ENCODE results near the gene ITGA5. TPM values are rescaled to one million over a fixed set of nuclear protein-coding genes. Genes with fewer than 3 reads are reported as not detected.

Gene ITGA5
- total and polyA plus RNA-seq, 9 of the 15 experiments (the other 6 are each of a cell fraction or from before 2014, with no cell fraction given), result 9.1 to 82.1 (median 47.4) TPM

GRCh38 chr12:54368709-54369596 lies 50.1 kb downstream of the ITGA5 start (continued):
- TF ChIP-seq, protein P1, sequence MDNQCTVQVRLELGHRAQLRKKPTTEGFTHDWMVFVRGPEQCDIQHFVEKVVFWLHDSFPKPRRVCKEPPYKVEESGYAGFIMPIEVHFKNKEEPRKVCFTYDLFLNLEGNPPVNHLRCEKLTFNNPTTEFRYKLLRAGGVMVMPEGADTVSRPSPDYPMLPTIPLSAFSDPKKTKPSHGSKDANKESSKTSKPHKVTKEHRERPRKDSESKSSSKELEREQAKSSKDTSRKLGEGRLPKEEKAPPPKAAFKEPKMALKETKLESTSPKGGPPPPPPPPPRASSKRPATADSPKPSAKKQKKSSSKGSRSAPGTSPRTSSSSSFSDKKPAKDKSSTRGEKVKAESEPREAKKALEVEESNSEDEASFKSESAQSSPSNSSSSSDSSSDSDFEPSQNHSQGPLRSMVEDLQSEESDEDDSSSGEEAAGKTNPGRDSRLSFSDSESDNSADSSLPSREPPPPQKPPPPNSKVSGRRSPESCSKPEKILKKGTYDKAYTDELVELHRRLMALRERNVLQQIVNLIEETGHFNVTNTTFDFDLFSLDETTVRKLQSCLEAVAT (IDR thresholded peaks at IDR 0.05), result peak in 1 of 2 experiments; percentile 47; a peak in 1 of 4 replicates
- TF ChIP-seq E2F3 (CRISPR knock-in tag; IDR thresholded peaks at IDR 0.05) (no peak), ZNF699 (CRISPR knock-in tag; IDR thresholded peaks at IDR 0.05; ENCODE audit: insufficient replicate concordance) (no peak), HCFC1 (IDR thresholded peaks at IDR 0.05; ENCODE audit: low read depth, low read length) (peak; percentile 18; the same call in 1 of the 2 replicates), KDM1A (IDR thresholded peaks at IDR 0.05) (peak in 1 of 2 experiments; percentile 80; a peak in 1 of 4 replicates), RB1 (IDR thresholded peaks at IDR 0.05; ENCODE audit: low read depth) (peak; percentile 48), LARP7 (IDR thresholded peaks at IDR 0.05) (0 out of 2 replicates have a peak, but pooled peaks have one; percentile 31), STAG1 (CRISPR knock-in tag; IDR thresholded peaks at IDR 0.05; ENCODE audit: borderline replicate concordance) (peak; percentile 92), FOXK2 (conservative IDR thresholded peaks at IDR 0.05 in 1 of 2, IDR thresholded peaks at IDR 0.05 in 1 of 2; ENCODE audit: low read depth in 2 of 2) (peak; percentile 44 to 98; a peak in 3 of 4 replicates), TEAD1 (CRISPR knock-in tag; IDR thresholded peaks at IDR 0.05) (peak in 1 of 2 experiments; percentile 48; a peak in 2 of 4 replicates), ELF2 (CRISPR knock-in tag; IDR thresholded peaks at IDR 0.05) (peak; percentile 75), HBP1 (CRISPR knock-in tag; IDR thresholded peaks at IDR 0.05) (0 out of 2 replicates have a peak, but pooled peaks have one; percentile 66), NFRKB (IDR thresholded peaks at IDR 0.05; ENCODE audit: low read depth) (0 out of 2 replicates have a peak, but pooled peaks have one; percentile 30), NCOA4 (IDR thresholded peaks at IDR 0.05; ENCODE audit: partially characterized antibody) (no peak), TARDBP (IDR thresholded peaks at IDR 0.05) (no peak), YBX1 (IDR thresholded peaks at IDR 0.05) (no peak), PHF8 (IDR thresholded peaks at IDR 0.05; ENCODE audit: borderline replicate concordance, low read length) (peak; percentile 9; the same call in 1 of the 2 replicates), ZNF511 (CRISPR knock-in tag; IDR thresholded peaks at IDR 0.05) (0 out of 2 replicates have a peak, but pooled peaks have one; percentile 70), JUND (IDR thresholded peaks at IDR 0.05; ENCODE audit: borderline replicate concordance, low read depth, low read length) (peak; percentile 48), JUND (tag; IDR thresholded peaks at IDR 0.05; ENCODE audit: borderline replicate concordance, low read depth, low read length) (no peak; the same call in 2 of the 3 replicates), NEUROD1 (IDR thresholded peaks at IDR 0.05; ENCODE audit: borderline replicate concordance, low read depth, low read length, partially characterized antibody) (peak; percentile 12), DNMT1 (IDR thresholded peaks at IDR 0.05) (no peak)
